Measurements from ENCODE around the gene IL17A.

IL17A gene

GRCh38 chr6:52217761-52218160 lies 31.6 kb downstream of the IL17A start:
- DNase-seq, result no peak

GRCh38 chr6:52221302-52221701 lies 35.1 kb downstream of the IL17A start:
- no peak for DNase-seq

GRCh38 chr6:52227495-52227894 lies 41.3 kb downstream of the IL17A start:
- peak in 1 of 2 donors; percentile 14 for DNase-seq

- no peak for DNase-seq
These were observed 44.5 kb downstream of the IL17A start for GRCh38 chr6:52230685-52231084.

- DNase-seq, result no peak
These were observed 45.4 kb downstream of the IL17A start for GRCh38 chr6:52231406-52232127.

GRCh38 chr6:52233005-52233404 lies 46.8 kb downstream of the IL17A start:
- no peak for DNase-seq

- DNase-seq, result no peak
These were observed 48.0 kb downstream of the IL17A start for GRCh38 chr6:52233975-52234823.

Data from activated CD4-positive, alpha-beta T cell treated with anti-CD3 and anti-CD28 coated beads for 4 hours (primary cell).